ENCODE measurements around the gene HDAC1.
"Not testable (repeated sequence)": the region's sequence is repeated elsewhere in the genome, so short reads cannot be mapped to it uniquely, and the experiment has no call there.

Gene HDAC1

GRCh38 chr1:32349211-32349708 lies 57.4 kb downstream of the HDAC1 start:
- peak; percentile 78 to 87 (median 84) for DNase-seq

DNA sequence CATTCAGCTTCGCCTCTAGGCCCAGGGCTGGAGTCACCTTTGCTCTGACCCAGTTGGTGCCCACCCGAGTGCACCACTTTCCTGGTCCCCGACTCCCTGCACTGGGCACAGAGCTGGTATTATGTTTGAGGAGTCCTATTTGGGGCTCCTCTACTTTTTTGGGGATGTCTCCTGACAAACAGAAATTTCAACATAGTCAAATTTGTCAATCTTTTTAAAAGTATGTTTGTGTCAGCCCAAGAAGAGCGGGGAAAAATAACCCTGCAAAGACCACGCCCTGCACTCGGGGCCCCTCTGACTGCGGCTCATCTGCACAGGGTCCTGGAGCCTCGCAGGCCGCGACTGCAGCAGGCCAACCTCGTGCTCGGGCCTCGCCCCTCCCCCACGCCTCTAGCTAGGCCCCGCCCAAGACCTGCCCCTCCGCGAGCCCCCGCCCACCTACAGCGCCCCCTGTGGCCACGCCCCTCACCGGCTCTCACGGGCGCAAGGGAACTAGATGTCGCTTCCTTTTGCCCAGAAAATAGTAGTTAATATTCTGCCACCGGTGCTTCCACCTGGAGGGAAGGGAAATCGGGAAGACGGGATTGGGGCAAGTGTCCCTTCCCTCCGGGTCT lies 59.0 kb downstream of the HDAC1 start:
- peak; percentile 65 to 86 (median 76) for DNase-seq

DNA sequence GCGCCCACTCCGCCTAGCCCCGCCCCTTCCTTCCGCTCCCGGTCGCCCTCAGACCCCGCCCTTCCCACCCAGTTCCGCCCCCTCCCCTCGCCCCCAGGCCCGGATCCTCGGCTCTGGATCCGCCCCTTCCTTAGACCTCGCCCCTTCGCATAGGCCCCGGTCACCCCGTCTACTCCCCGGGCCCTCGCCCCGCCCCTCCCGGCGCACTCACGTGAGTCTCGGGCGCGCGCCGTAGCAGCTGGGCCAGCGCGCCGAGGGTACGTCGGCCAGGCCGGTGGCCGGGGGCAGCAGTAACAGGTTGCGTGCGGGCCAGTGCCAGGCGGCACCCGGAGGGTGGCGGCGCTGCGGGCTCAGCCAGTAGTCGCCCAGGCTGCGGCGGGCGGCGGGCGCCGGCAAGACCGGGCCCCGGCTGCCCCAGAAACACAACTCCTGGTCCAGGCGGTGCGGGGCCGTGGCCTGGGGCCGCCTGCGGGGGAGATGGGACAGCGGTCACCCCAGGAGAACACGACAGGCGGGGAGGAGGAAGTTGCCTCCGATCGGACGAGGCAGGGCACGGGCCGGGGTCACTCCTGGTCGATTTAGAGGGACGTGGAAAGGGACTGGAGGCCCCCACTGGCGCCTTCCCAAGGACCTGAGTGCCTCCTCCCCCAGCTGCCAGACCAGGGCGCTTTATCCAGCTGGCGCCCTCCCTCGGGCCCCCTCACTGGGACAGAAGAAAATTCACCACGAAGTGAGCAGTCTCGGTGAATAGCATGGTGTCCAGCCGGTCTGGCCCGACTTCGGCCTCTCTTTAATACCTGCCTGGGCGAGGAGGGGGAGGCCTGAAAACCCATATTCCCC lies 59.7 kb downstream of the HDAC1 start:
- DNase-seq = peak; percentile 86 to 95 (median 92)

GRCh38 chr1:32352239-32352745 lies 60.4 kb downstream of the HDAC1 start:
- no peak for DNase-seq

DNA sequence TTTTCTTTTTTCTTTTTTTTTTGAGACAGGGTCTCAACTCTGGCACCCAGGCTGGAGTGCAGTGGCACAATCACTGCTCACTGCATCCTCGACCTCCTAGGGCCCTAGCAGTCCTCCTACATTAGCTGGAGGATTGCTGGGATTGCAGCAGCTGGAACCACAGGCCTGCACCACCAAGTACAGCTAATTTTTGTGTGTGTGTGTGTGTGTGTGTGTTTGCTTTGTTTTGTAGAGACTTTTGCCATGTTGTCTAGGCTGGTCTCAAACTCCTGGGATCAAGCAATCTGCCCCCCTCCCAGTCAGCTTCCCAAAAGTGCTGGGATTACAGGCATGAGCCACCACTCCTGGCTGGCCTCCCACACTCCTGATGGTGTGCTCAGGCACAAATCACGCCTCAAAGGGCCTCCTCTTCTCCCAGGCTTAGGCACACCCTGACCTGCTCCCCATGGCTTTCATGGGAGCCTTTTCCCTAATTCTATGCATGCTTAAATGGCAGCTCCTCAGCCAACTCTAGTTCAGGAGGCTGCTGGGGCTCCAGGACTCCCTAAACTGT lies 61.0 kb downstream of the HDAC1 start:
- DNase-seq = peak in 1 of 4 experiments; percentile 20

DNA sequence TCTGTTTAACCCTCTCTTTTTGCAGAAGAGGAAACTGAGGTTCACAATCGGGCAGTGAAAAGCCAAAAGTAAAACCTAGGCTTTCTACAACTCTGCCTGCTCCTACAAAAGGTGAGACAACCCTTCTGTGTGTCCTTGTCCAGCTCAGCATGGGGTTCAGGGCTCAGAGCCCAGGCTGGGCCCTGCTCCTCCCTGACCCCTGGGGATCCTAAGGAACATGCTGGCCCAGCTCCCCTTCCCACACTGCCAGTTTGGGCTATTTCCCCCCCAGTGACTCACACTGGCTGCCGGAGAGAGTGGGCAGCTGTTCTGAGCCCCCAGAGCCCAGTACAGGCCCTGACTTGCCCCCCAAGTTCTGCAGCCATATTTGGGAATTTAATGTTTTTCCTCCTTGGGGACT lies 61.5 kb downstream of the HDAC1 start:
- no peak for DNase-seq

DNA sequence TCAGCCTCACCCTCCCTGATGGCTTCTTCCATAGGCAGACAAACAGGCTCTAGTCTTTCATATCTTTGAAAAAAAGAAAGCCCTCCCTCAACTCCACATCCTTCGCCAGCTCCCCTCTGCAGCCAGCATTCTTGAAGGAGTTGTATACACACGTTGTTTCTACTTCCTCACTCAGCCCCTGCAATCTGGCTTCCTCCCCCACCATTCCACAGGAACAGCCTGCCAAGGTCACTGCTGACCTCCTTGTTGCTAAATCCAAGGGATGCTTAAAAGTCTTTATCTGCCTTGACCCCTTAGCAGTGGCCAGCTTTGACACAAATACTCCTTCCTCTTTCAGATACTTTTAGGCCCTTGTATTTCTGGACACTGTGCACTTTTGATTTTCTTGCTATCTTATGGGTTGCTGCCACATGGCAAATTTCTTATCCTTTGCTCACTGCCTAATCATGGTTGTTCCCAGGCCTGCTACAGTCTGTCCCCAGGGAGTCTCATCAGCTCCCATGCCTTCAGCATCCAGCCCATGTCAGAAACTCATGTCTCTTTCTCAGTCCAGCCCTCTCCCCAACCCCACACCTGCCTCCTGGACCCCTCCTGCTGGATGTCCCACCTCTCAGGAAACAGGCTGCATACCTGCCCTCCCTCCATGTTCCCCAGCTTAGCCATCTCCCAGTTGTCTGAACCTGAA lies 62.1 kb downstream of the HDAC1 start:
- DNase-seq = peak; percentile 43 to 66 (median 60)

GRCh38 chr1:32355778-32356177 lies 63.9 kb downstream of the HDAC1 start:
- not testable (repeated sequence) for DNase-seq

DNA sequence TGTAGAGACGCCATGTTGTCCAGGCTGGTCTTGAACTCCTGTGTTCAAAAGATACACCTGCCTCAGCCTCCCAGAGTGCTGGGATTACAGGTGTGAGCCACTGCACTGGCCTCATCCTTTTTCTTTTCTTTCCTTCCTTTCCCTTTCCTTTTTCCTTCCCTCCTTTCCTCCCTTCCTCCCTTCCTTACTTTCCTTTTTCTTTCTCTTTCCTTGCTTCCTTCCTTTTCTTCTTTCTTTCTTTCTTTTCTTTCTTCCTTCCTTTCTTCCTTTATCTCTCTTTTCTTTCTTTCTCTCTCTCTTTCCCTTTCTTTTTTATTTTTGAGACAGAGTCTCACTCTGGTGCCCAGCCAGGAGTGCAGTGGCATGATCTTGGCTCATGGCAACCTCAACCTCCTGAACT lies 64.6 kb downstream of the HDAC1 start:
- DNase-seq = no peak

- no peak for DNase-seq
Observed at GRCh38 chr1:32357614-32358013, 65.7 kb downstream of the HDAC1 start.

DNA sequence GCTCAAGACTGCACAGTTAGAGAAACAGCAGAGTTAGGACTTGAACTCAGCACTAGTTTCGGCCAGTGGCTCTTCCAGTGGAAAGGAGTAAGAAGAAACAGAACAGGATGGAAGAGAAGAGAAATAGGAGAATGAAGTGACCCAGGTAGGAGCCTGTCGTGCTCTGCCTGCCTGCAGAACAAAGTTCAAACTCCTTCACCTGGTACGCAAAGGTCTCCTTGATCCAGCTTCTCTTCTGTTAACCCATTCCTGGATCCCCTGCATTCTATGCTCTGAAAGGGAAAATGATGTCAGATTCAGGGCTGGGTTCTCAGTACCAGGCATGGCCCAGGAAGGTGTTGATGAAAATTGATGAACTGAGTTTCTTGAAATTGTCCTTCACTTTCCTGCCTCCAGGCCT lies 66.6 kb downstream of the HDAC1 start:
- no peak for DNase-seq

DNA sequence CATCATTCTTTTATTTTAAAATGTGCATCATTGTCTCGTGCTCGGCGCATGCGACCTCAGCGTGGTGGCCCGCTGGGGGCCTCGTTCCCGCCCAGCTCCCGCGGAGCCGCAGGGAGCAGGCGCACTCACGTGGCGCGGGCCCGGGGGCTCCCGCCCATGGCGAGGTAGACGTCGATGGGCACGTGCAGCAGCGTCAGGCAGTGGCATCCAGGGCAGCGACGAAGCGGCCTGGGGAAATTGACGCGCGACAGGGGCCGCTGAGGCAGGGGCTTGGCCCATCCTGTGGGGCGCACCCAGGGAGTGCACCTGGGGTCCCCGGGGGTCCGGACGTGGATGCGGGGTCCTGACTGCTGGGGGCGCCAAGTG lies 69.4 kb downstream of the HDAC1 start:
- no peak for DNase-seq

- peak in 3 of 4 experiments; percentile 25 to 62 (median 45) for DNase-seq
Observed at GRCh38 chr1:32361674-32362473, 70.0 kb downstream of the HDAC1 start.

- no peak for DNase-seq
Observed at GRCh38 chr1:32362474-32363313, 70.8 kb downstream of the HDAC1 start, which contains the start of the genes FAM229A and TSSK3. Gene FAM229A, minus strand, starts transcription at chr1:32362485. Its CDS starts 394 bp downstream, at chr1:32362091. Gene TSSK3, plus strand, starts transcription at chr1:32362539. Its CDS starts 163 bp downstream, at chr1:32362702.

DNA sequence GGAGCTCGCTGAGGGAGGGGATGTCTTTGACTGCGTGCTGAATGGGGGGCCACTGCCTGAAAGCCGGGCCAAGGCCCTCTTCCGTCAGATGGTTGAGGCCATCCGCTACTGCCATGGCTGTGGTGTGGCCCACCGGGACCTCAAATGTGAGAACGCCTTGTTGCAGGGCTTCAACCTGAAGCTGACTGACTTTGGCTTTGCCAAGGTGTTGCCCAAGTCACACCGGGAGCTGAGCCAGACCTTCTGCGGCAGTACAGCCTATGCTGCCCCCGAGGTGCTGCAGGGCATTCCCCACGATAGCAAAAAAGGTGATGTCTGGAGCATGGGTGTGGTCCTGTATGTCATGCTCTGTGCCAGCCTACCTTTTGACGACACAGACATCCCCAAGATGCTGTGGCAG lies 71.8 kb downstream of the HDAC1 start:
- DNase-seq = no peak

- no peak for DNase-seq
Observed at GRCh38 chr1:32364836-32365235, 73.0 kb downstream of the HDAC1 start.

GRCh38 chr1:32365445-32365844 lies 73.6 kb downstream of the HDAC1 start:
- DNase-seq = no peak

DNA sequence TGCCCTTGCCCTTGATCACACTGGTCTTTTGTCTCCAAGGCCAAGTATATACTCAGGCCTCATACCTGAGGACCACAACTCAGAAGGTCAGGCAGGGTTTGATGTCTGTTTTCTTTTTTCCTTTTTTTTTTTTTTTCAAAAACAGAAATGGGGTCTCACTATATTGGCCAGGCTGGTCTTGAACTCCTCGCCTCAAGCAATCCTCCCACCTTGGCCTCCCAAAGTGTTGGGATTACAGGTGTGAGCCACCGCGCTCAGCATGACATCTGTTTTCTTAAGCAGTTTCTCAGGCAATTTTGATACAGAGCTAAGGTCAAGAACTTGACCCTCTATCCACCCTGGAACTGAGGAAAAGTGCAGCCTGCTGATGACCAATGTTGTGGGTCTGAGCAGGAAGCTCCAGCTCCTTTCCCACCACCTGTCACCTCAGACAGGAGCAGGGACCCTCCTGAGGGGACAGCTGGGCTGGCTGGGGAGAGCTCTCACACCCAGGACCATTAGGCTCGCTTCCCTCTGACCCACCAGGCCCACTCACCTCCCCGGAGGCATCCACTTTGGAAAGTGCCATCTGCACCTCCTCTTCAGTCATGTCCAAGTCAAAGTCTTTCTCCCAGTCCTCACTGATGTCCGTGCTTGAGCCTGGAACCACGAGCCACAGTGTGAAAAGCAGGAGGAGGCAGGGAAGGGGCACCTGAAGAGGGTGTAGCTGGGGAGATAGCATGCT lies 76.2 kb downstream of the HDAC1 start:
- no peak for DNase-seq

GRCh38 chr1:32372149-32372756 lies 80.4 kb downstream of the HDAC1 start:
- peak in 3 of 4 experiments; percentile 48 to 67 (median 56) for DNase-seq
